HepG2 (cell line): Measurements from ENCODE around the gene PACSIN1.

Experiments
- EP300 ChIP-seq, 3 experiments: sonication (generic) in 1 of 3; formaldehyde crosslinking in 1 of 3; IDR thresholded peaks; 2 replicates each; pipeline versions ENCODE4 v1.5.1 to v1.6.1; 2011 to 2020; ENCODE audit warnings: low read depth in 2 of 3, low read length in 2 of 3, borderline replicate concordance in 1 of 3, improper control_type of control experiment in 1 of 3, mild to moderate bottlenecking in 1 of 3, missing genetic modification reagents in 1 of 3, moderate library complexity in 1 of 3
- ISX ChIP-seq: sonication (generic); formaldehyde crosslinking; conservative IDR thresholded peaks from 2 replicates; pipeline ENCODE4 v1.5.0; 2020; ENCODE audit warnings: missing genetic modification reagents
- JUNB ChIP-seq: sonication (generic); formaldehyde crosslinking; IDR thresholded peaks from 2 replicates; pipeline ENCODE4 v1.8.0; 2022; ENCODE audit warnings: missing genetic modification reagents, mild to moderate bottlenecking, borderline replicate concordance
- MAZ ChIP-seq, 2 experiments: sonication (generic) in 1 of 2; formaldehyde crosslinking in 1 of 2; IDR thresholded peaks; 2 replicates each; pipeline versions ENCODE4 v1.5.0 to v1.6.1; 2012 to 2020; ENCODE audit warnings: low read depth in 2 of 2, mild to moderate bottlenecking in 2 of 2, borderline replicate concordance in 1 of 2, improper control_type of control experiment in 1 of 2, low read length in 1 of 2, missing genetic modification reagents in 1 of 2, moderate library complexity in 1 of 2
- PHF8 ChIP-seq: sonication (generic); formaldehyde crosslinking; IDR thresholded peaks from 2 replicates; pipeline ENCODE4 v1.5.0; 2020; ENCODE audit warnings: missing genetic modification reagents
- POLR2A ChIP-seq, 2 experiments: IDR thresholded peaks; 2 replicates each; pipeline ENCODE4 v1.6.1; 2011; ENCODE audit warnings: low read depth in 2 of 2, low read length in 2 of 2, mild to moderate bottlenecking in 1 of 2, moderate library complexity in 1 of 2; ENCODE audit not compliant: insufficient read depth in 1 of 2
- SIN3A ChIP-seq: IDR thresholded peaks from 2 replicates; pipeline ENCODE4 v1.6.1; 2011; ENCODE audit warnings: low read depth, mild to moderate bottlenecking, control low read depth, low read length, borderline replicate concordance
- SMC3 ChIP-seq: IDR thresholded peaks from 2 replicates; pipeline ENCODE4 v1.6.1; 2011; ENCODE audit warnings: low read length, improper control_type of control experiment
- ZMYM4 ChIP-seq: sonication (generic); formaldehyde crosslinking; IDR thresholded peaks from 2 replicates; pipeline ENCODE4 v1.8.1; 2023; ENCODE audit warnings: mild to moderate bottlenecking, missing genetic modification reagents
- TF ChIP-seq, protein P1 (sequence below): sonication (generic); formaldehyde crosslinking; IDR thresholded peaks from 2 replicates; pipeline ENCODE4 v1.5.1; 2020; ENCODE audit warnings: missing genetic modification reagents, mild to moderate bottlenecking, borderline replicate concordance
- TF ChIP-seq, protein P2 (sequence below): sonication (generic); formaldehyde crosslinking; IDR thresholded peaks from 2 replicates; pipeline ENCODE4 v1.4.0; 2020; ENCODE audit warnings: missing genetic modification reagents, borderline replicate concordance
- TF ChIP-seq, protein P3 (sequence below), 2 experiments: IDR thresholded peaks; 2 replicates each; pipeline ENCODE4 v1.6.1; 2011 to 2012; ENCODE audit warnings: low read length in 2 of 2, borderline replicate concordance in 1 of 2, low read depth in 1 of 2, mild to moderate bottlenecking in 1 of 2, moderate library complexity in 1 of 2
- TF ChIP-seq, protein P4 (sequence below): sonication (generic); formaldehyde crosslinking; IDR thresholded peaks from 2 replicates; pipeline ENCODE4 v1.5.0; 2020; ENCODE audit warnings: mild to moderate bottlenecking, missing genetic modification reagents, moderate library complexity

DNA sequence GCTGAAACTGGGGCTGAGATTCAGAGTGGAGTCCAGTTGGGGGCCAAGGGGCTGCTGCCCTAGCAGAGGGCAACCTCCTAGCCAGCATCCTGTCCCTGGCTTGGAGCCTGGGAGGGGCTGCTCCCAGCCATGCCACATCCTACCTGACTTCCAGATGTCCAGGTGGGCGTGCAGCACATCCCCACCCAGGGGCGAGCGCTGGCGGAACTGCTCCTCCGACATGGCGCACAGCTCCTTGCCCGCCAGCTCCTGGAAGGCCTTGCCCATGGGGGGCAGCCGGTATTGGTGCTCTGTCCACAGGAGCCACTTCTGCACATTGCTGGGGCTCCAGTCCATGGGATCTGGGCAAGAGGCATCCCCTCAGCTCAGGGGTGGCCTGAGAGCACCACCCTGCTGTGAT, 75.0 kb downstream of the PACSIN1 start:
- TF ChIP-seq, protein P1, sequence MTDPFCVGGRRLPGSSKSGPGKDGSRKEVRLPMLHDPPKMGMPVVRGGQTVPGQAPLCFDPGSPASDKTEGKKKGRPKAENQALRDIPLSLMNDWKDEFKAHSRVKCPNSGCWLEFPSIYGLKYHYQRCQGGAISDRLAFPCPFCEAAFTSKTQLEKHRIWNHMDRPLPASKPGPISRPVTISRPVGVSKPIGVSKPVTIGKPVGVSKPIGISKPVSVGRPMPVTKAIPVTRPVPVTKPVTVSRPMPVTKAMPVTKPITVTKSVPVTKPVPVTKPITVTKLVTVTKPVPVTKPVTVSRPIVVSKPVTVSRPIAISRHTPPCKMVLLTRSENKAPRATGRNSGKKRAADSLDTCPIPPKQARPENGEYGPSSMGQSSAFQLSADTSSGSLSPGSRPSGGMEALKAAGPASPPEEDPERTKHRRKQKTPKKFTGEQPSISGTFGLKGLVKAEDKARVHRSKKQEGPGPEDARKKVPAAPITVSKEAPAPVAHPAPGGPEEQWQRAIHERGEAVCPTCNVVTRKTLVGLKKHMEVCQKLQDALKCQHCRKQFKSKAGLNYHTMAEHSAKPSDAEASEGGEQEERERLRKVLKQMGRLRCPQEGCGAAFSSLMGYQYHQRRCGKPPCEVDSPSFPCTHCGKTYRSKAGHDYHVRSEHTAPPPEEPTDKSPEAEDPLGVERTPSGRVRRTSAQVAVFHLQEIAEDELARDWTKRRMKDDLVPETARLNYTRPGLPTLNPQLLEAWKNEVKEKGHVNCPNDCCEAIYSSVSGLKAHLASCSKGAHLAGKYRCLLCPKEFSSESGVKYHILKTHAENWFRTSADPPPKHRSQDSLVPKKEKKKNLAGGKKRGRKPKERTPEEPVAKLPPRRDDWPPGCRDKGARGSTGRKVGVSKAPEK (CRISPR knock-in tag): no peak
- no peak for TF ChIP-seq POLR2A (IDR thresholded peaks at IDR 0.05; ENCODE audit: insufficient read depth in 1 of 2, low read depth in 2 of 2, low read length in 2 of 2)
- TF ChIP-seq JUNB (CRISPR knock-in tag): no peak
- TF ChIP-seq MAZ (IDR thresholded peaks at IDR 0.05; ENCODE audit: borderline replicate concordance, low read depth, low read length): no peak
- no peak for TF ChIP-seq MAZ (CRISPR knock-in tag; IDR thresholded peaks at IDR 0.05; ENCODE audit: low read depth)
- TF ChIP-seq EP300 (IDR thresholded peaks at IDR 0.05; ENCODE audit: low read depth in 2 of 2, low read length in 2 of 2): no peak
- no peak for TF ChIP-seq EP300 (CRISPR knock-in tag; IDR thresholded peaks at IDR 0.05; ENCODE audit: borderline replicate concordance)
- no peak for TF ChIP-seq SMC3
- TF ChIP-seq, protein P2, sequence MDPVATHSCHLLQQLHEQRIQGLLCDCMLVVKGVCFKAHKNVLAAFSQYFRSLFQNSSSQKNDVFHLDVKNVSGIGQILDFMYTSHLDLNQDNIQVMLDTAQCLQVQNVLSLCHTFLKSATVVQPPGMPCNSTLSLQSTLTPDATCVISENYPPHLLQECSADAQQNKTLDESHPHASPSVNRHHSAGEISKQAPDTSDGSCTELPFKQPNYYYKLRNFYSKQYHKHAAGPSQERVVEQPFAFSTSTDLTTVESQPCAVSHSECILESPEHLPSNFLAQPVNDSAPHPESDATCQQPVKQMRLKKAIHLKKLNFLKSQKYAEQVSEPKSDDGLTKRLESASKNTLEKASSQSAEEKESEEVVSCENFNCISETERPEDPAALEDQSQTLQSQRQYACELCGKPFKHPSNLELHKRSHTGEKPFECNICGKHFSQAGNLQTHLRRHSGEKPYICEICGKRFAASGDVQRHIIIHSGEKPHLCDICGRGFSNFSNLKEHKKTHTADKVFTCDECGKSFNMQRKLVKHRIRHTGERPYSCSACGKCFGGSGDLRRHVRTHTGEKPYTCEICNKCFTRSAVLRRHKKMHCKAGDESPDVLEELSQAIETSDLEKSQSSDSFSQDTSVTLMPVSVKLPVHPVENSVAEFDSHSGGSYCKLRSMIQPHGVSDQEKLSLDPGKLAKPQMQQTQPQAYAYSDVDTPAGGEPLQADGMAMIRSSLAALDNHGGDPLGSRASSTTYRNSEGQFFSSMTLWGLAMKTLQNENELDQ (CRISPR knock-in tag): no peak
- TF ChIP-seq, protein P3, sequence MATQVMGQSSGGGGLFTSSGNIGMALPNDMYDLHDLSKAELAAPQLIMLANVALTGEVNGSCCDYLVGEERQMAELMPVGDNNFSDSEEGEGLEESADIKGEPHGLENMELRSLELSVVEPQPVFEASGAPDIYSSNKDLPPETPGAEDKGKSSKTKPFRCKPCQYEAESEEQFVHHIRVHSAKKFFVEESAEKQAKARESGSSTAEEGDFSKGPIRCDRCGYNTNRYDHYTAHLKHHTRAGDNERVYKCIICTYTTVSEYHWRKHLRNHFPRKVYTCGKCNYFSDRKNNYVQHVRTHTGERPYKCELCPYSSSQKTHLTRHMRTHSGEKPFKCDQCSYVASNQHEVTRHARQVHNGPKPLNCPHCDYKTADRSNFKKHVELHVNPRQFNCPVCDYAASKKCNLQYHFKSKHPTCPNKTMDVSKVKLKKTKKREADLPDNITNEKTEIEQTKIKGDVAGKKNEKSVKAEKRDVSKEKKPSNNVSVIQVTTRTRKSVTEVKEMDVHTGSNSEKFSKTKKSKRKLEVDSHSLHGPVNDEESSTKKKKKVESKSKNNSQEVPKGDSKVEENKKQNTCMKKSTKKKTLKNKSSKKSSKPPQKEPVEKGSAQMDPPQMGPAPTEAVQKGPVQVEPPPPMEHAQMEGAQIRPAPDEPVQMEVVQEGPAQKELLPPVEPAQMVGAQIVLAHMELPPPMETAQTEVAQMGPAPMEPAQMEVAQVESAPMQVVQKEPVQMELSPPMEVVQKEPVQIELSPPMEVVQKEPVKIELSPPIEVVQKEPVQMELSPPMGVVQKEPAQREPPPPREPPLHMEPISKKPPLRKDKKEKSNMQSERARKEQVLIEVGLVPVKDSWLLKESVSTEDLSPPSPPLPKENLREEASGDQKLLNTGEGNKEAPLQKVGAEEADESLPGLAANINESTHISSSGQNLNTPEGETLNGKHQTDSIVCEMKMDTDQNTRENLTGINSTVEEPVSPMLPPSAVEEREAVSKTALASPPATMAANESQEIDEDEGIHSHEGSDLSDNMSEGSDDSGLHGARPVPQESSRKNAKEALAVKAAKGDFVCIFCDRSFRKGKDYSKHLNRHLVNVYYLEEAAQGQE (IDR thresholded peaks at IDR 0.05; ENCODE audit: borderline replicate concordance in 1 of 2, low read depth in 1 of 2, low read length in 2 of 2): no peak
- no peak for TF ChIP-seq ZMYM4 (CRISPR knock-in tag)
- TF ChIP-seq, protein P4, sequence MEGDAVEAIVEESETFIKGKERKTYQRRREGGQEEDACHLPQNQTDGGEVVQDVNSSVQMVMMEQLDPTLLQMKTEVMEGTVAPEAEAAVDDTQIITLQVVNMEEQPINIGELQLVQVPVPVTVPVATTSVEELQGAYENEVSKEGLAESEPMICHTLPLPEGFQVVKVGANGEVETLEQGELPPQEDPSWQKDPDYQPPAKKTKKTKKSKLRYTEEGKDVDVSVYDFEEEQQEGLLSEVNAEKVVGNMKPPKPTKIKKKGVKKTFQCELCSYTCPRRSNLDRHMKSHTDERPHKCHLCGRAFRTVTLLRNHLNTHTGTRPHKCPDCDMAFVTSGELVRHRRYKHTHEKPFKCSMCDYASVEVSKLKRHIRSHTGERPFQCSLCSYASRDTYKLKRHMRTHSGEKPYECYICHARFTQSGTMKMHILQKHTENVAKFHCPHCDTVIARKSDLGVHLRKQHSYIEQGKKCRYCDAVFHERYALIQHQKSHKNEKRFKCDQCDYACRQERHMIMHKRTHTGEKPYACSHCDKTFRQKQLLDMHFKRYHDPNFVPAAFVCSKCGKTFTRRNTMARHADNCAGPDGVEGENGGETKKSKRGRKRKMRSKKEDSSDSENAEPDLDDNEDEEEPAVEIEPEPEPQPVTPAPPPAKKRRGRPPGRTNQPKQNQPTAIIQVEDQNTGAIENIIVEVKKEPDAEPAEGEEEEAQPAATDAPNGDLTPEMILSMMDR (CRISPR knock-in tag): no peak
- no peak for TF ChIP-seq PHF8
- no peak for TF ChIP-seq ISX (CRISPR knock-in tag)
- no peak for TF ChIP-seq SIN3A
